T47D (cell line): Measurements from ENCODE around the gene L3MBTL4.

Source experiments
- DNase-seq, 2 experiments: peaks; one replicate each; pipeline versions ENCODE4 v3.0.0 to v3.0.0-alpha.2; 2011 to 2012; ENCODE audit warnings: low read depth in 1 of 2, low spot score in 1 of 2
- JUND ChIP-seq: IDR thresholded peaks from 2 replicates; pipeline ENCODE4 v1.6.1; 2012; ENCODE audit warnings: low read depth
- in situ Hi-C: cut with HindIII; loops from 2 replicates; pipeline ENCODE4 v1.10.0; 2016; ENCODE audit warnings: low sequenced_read_pairs, low pct_unique_long_range_greater_than_20kb

The L3MBTL4 gene

GRCh38 chr18:6414723-6415417 is at the start of gene L3MBTL4:
L3MBTL4 (minus strand) TSS chr18:6414911; CDS start chr18:6311625, 103,286 bp downstream.
- in situ Hi-C loops: no loop called here
- TF ChIP-seq JUND: no peak
- no peak for DNase-seq

DNA sequence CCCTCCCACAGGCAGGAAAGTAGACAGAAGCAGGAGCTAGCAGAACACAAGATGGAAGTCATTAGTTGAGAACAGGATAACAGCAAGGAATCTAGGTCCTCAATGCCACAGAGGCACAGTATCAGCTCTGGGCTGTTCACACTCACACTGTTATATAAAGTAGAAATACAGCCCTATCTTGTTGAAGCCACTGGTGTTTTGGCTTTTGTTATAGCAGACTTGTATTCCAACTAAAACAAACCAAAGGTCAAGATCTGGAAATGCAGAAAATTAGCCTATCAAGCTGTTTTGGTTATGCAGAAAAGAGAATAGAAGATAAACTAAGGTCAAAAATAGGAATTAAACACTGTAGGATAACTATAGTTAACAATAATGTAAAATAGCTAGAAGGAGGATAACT is 37.5 kb upstream of the L3MBTL4 start:
- DNase-seq: no peak
- in situ Hi-C loops: no loop called here
- TF ChIP-seq JUND: no peak

DNA sequence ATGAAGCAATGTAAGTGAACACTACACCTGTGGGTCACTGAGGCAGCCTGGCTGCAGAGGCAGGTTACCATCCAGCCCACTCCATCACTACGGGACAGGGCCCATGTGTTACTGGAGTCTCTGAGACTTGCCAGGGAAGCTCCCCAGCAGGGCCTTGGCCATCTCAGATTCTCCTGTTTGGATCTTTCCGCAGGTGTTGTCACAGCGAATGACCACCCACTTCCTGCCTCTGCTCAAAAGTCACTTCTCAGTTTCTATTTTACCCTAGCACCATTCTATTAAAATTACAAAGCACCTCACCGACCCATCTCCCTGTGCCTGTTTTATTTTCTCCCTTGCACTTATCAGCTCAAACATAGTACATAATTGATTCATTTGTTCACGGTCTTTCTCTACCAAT is 34.5 kb upstream of the L3MBTL4 start:
- in situ Hi-C loops: no loop called here
- no peak for TF ChIP-seq JUND
- no peak for DNase-seq

GRCh38 chr18:6444466-6445228 is 29.9 kb upstream of the L3MBTL4 start:
- in situ Hi-C loops: no loop called here
- DNase-seq: no peak
- TF ChIP-seq JUND: no peak

- no peak for DNase-seq
- TF ChIP-seq JUND: no peak
- in situ Hi-C loops: no loop called here
Measured at GRCh38 chr18:6441200-6441599, 26.5 kb upstream of the L3MBTL4 start.

DNA sequence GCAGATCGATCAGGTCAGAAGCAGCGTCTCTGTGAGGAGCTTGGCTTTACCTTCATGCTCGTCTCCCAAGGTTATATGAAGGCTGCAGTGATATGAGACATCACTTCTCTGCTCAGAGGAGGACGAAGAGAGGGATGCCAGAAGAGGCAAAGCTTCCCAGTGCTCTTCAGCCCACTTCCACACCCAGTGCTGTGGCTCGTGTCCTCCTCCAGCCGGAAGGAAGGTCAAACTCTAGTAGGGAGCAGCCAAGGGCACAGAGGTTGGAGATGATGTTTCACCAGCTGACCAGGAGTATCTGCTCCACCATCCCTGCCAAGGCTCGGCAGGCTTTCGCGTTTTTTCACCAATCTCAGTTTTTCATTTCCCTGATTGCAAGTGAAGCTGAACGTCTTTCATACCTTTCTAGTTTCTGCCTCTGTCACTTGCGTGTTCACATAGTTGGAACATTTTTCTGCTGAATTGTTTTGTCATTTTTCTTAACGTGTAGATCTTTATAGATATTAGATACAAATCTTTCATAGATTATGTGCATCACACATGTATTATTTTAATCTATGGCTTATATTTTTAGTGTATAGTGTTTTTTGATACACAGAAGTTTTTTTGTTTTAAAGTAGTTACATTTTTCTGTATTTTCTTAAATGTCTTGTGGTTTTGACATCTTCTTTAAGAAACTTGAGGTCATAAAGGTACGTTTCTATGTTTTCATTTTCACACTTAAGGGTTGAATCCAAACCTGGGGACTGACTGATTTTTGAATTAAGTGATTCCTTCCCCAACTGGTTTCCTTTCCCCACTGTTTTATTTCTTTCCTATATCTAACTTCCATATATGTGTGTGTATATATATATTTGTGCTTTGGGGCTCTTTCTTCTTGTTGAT is 23.5 kb upstream of the L3MBTL4 start:
- no peak for DNase-seq
- no peak for TF ChIP-seq JUND
- in situ Hi-C loops: no loop called here

GRCh38 chr18:6435731-6436130 is 21.0 kb upstream of the L3MBTL4 start:
- DNase-seq: no peak
- in situ Hi-C loops: no loop called here

DNA sequence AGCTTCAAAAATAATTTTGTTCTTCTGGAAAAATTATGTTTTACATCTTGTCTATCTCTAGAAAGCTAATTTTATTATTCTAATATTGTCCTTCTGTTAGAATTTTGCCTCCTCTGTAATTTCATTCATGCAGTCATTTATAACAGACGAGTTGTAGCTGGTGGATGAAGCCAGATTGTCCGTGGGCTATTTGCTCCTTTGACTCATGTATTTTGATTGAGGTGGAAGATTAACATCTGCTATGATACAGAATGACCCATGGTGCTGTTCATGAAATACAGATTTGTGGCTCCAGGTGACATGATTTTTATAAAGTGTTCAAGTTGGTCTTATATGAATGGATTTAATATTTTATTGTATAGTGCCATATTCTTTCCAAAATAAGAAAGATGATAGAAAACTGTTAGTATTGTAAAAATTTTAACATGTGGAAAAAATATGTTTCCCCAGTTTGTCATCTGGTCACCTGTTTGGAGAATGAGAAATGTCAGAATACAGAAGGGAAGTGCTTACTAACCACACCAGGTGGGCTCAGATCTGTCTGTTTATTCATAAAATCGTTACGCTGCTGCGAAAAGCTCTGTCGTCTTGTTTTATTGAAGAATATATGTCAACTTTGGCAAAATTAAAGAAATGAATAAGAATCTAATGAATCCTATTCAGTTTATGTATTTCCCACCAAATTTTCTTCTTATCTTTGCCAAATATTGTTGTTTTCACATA is 20.4 kb upstream of the L3MBTL4 start:
- no peak for TF ChIP-seq JUND
- DNase-seq: no peak
- in situ Hi-C loops: no loop called here

More at GRCh38 chr18:6435731-6436130, 21.0 kb upstream of the L3MBTL4 start:
- TF ChIP-seq JUND: no peak

- in situ Hi-C loops: no loop called here
Measured at GRCh38 chr18:6434481-6434880, 19.8 kb upstream of the L3MBTL4 start.

DNA sequence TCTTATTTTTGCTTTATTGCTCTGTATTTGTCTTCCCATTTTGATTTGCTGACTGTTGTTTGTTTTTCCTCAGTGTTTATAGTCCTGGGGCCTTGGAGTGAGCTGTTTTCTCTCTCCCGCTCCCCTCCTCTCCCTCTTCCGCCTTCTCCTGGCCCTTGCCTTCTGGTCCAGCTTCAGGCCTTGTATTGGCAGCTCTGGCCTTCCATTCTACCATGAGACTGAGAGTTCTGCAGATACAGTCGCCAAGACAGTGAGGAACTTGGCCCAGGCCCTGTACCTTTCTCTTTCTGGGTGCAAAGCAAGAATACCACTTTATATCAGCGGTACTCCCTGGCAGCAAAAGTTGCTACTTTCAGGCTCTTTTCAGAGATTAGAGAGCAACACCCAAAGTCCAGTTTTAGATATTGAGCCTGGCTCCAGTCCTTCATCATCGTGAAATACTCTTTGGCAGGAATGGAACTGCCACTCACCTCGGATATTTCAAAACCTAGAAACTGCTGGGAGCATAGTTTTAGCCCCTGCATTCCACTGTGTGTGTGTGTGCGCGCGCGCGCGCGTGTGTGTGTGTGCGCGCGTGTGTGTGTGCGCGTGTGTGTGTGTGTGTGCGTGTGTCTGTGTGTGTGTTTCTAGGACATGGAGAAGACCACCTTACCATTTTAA is 17.1 kb upstream of the L3MBTL4 start:
- DNase-seq: no peak
- in situ Hi-C loops: no loop called here
- no peak for TF ChIP-seq JUND

More at GRCh38 chr18:6434481-6434880, 19.8 kb upstream of the L3MBTL4 start:
- no peak for TF ChIP-seq JUND
- DNase-seq: no peak

GRCh38 chr18:6428851-6429395 is 14.2 kb upstream of the L3MBTL4 start:
- DNase-seq: no peak
- in situ Hi-C loops: no loop called here

More at GRCh38 chr18:6428851-6429395, 14.2 kb upstream of the L3MBTL4 start:
- no peak for TF ChIP-seq JUND
